Coronary artery (tissue), 2 donors: ENCODE data around the gene RERG.
A peak's percentile ranks its signal among the peaks of the same experiment; 100 is the strongest.

Source experiments
- DNase-seq: peaks from one replicate; pipeline ENCODE4 v3.0.0-alpha.2; 2017; ENCODE audit warnings: low spot score
- H3K27ac ChIP-seq, 2 donors: fragments of 200-600 bp; sonication (generic); one replicate each; pipeline ENCODE4 v1.5.1; 2016 to 2019
- H3K4me3 ChIP-seq: fragments of 200-600 bp; sonication (generic); 2 replicates; pipeline ENCODE4 v1.5.1; 2016; ENCODE audit warnings: mild to moderate bottlenecking, moderate library complexity
- TF ChIP-seq, protein P1 (sequence below): fragments of 200-600 bp; sonication (generic); IDR thresholded peaks from one replicate; pipeline ENCODE4 v1.5.1; 2019; ENCODE audit warnings: antibody characterized with exemption

The RERG gene

DNA sequence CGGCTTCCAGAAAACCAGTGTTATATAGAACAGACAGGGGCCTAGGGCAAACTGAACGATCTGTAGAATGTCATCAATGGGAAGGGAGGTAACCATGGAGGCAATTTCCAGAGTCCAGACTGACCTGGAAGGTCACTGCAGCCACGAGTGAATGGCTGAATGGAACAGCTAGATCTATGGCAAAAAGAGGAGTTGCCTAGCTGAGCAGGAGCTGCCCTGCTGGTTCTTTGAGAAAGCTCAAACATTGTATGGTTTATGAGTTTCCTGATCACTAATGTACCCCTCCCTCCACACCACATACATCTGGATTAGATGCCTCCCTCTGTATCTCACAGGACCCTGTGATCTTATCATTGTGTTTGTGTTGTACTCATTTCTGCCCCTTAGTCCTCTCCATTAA, 1.0 kb upstream of the RERG start:
- TF ChIP-seq, protein P1, sequence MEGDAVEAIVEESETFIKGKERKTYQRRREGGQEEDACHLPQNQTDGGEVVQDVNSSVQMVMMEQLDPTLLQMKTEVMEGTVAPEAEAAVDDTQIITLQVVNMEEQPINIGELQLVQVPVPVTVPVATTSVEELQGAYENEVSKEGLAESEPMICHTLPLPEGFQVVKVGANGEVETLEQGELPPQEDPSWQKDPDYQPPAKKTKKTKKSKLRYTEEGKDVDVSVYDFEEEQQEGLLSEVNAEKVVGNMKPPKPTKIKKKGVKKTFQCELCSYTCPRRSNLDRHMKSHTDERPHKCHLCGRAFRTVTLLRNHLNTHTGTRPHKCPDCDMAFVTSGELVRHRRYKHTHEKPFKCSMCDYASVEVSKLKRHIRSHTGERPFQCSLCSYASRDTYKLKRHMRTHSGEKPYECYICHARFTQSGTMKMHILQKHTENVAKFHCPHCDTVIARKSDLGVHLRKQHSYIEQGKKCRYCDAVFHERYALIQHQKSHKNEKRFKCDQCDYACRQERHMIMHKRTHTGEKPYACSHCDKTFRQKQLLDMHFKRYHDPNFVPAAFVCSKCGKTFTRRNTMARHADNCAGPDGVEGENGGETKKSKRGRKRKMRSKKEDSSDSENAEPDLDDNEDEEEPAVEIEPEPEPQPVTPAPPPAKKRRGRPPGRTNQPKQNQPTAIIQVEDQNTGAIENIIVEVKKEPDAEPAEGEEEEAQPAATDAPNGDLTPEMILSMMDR, result no peak
- H3K4me3 ChIP-seq, result no peak overlapping the region
- H3K27ac ChIP-seq, result peak overlapping the region in 1 of 2 donors; percentile 86
- no peak for DNase-seq

DNA sequence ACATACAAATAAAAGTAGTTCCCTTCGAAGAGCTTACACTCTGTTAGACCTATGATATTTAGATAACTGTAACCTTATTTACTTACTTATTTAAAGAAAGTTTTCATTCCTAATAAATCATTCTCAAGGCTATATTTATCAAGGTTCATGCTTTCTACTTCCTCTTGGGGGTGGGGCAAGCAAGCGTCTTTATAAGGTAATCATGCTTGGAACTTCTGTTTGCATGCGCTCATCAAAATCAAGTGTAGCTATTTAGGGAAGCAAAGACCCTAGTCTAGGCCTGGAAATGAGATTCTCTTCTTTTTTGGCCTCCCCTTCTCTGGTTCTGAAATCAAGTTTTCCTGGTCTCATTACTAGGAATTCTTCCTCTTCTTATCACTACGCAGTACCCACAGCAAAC, 766 bp downstream of the RERG start:
- Histone ChIP-seq H3K27ac (peak overlapping the region; percentile 86 to 89), H3K4me3 (peak overlapping the region; percentile 87)
- no peak for DNase-seq
- TF ChIP-seq, protein P1, result no peak

DNA sequence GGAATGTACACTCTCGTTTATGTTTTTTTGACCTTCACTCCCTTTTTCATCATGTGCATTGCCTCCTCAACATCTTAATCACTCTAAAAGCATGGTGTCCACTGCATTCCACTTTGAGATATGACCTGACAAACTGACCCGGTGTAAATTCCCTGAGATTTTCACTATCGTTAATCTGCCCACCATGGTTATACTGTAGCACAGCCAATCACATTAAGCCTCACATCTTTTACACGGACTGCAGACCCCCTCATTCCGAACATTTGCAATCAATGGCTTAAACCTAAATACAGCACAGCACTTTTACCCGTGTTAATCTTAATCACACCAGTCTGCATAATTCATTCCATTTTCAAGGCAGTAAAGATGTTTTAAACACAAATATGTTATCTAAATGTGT, 2.4 kb downstream of the RERG start:
- H3K27ac ChIP-seq, result peak overlapping the region in 1 of 2 donors; percentile 26
- peak overlapping the region; percentile 87 for H3K4me3 ChIP-seq
- no peak for DNase-seq
- TF ChIP-seq, protein P1, result no peak

DNA sequence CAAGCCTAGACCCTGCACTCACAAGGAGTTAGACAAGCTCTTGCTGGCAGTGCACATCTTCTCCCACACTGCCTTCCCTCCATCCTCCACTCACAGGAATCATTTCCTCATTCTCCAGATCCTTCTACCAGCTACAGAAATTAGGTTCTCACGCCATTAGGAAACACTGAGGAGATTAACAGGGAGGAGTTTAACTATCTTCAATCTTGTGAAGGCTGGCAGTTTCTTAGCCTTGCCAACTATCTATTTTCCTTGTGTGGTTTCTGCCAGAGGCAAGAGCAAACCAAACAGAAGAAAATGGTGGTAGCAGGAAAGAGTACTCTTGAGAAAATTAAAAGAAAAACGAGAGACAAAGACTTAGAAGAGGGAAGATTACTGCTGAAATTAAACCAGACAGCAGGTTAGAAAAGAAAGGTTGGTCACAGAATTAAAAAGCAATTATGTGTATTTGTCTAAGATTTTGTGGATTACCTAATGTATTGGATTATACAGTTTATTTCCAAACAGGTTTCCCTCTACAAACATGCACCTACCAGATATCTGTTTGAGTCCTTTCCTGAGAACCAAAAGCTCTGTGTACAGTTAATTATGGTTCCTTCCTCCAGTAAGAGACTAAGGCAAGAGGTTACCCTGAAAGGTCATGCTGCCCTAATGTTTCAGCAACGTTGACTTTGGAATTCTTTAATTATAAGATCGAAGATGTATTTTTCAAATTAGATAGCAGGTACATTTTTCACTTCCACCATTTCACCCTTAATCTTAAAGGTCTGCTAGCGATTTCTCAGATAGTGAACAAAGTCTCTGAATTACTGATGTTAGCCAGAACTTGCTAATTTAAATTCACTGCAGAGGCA, 5.0 kb downstream of the RERG start:
- TF ChIP-seq, protein P1, result no peak
- no peak for DNase-seq
- H3K4me3 ChIP-seq, result no peak overlapping the region
- peak overlapping the region in 1 of 2 donors; percentile 42 for H3K27ac ChIP-seq

DNA sequence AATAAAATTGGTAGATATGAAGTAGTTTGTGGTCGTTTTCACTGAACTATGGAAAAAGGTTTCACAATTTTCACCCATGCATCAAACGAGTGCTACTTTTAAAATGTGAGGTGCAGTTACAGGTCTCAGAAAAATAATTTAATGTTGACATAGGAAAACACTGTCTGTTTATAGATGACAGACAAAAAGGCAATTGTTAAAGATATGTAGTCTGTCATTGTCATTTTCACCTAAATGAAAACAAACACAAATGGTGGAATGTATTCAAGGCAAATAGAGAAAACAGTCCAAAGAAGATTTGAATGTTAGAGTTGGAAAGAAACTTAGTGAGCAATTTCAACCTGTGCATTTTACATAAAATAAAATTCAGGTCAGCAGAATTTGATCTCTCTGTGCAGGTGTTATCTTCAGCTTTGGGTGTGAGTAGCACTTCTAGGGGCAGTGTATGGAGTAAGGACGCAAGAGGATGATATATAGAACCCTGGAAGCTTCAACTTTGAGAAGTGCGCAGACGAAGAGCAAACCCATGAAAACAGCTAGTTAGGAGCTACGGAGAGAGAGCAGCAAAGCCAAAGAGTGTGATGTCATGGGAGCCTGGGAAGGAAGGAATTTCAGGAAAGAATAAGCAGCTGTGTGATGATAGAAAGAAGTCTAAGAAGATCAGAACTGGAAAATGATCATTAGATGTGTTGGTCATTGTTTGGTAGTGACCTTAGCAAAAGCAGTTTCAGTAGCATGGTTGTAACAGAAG, 6.2 kb downstream of the RERG start:
- DNase-seq, result no peak
- TF ChIP-seq, protein P1, result no peak
- Histone ChIP-seq H3K27ac (peak overlapping the region; percentile 16 to 46), H3K4me3 (no peak overlapping the region)

DNA sequence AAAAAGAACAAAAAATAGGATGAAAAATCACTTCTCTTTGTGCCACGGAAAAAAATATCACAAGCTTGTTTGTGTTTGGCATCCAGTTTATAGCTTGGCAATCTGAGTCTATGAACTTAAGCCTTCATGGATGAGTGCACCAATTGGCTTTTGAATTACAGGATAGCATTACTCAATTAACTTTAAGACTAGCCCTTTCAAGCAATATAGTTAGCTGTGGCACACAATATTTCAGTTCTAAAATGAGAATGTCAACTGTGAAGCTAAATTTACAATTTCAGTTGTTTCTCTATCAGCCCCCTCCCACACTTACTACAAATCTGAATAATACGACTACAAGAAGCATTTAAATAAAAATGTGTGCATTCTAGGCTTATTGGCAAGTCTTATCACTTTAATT, 8.3 kb downstream of the RERG start:
- no peak for DNase-seq
- Histone ChIP-seq H3K27ac (peak overlapping the region in 1 of 2 donors; percentile 2), H3K4me3 (no peak overlapping the region)
- TF ChIP-seq, protein P1, result no peak
